SU-DHL-6 (cell line): ENCODE data around the gene KLHL29.

Source experiments
- H2AFZ ChIP-seq: fragments of 200-600 bp; sonication (generic); 2 replicates; pipeline ENCODE4 v1.6.1; 2014; ENCODE audit warnings: low read depth, mild to moderate bottlenecking, moderate library complexity, mixed read lengths, antibody characterized with exemption, low read length; ENCODE audit not compliant: severe bottlenecking
- H3F3A ChIP-seq: fragments of 200-600 bp; shearing (Covaris generic); 2 replicates; pipeline ENCODE4 v1.6.0; 2016; ENCODE audit warnings: antibody characterized with exemption, mild to moderate bottlenecking; ENCODE audit not compliant: insufficient read depth
- H3K27ac ChIP-seq: fragments of 200-600 bp; sonication (generic); 2 replicates; pipeline ENCODE4 v1.5.1; 2016; ENCODE audit warnings: low read depth, mild to moderate bottlenecking, low read length, moderate library complexity, mixed read lengths
- H3K27me3 ChIP-seq: fragments of 200-600 bp; sonication (generic), shearing (Covaris generic); 2 replicates; pipeline ENCODE4 v1.6.0; 2014; ENCODE audit warnings: mild to moderate bottlenecking, low read length
- H3K36me3 ChIP-seq: fragments of 200-600 bp; sonication (generic); 2 replicates; pipeline ENCODE4 v1.6.1; 2014; ENCODE audit warnings: mild to moderate bottlenecking, low read length, mixed read lengths
- H3K4me2 ChIP-seq: fragments of 300-600, 200-600 bp; shearing (Covaris generic), sonication (generic); 2 replicates; pipeline ENCODE4 v1.6.0; 2014; ENCODE audit warnings: low read length, low read depth, mild to moderate bottlenecking; ENCODE audit not compliant: poor library complexity, severe bottlenecking
- H3K4me3 ChIP-seq: fragments of 200-600 bp; sonication (generic); 2 replicates; pipeline ENCODE4 v1.5.1; 2014; ENCODE audit warnings: antibody characterized with exemption, low read length, mild to moderate bottlenecking, mixed read lengths; ENCODE audit not compliant: insufficient read depth, poor library complexity, severe bottlenecking
- H3K79me2 ChIP-seq: fragments of 200-600 bp; sonication (generic); 2 replicates; pipeline ENCODE4 v1.6.1; 2014; ENCODE audit warnings: mild to moderate bottlenecking, low read length, moderate library complexity; ENCODE audit not compliant: insufficient read depth
- H3K9ac ChIP-seq: fragments of 200-600 bp; sonication (generic); 2 replicates; pipeline ENCODE4 v1.7.0; 2014; ENCODE audit warnings: mild to moderate bottlenecking, low read length
- H3K9me2 ChIP-seq: fragments of 200-600 bp; sonication (generic); replicated peaks from 2 replicates; pipeline ENCODE4 v1.6.1; 2014; ENCODE audit warnings: low read length; ENCODE audit not compliant: insufficient read depth
- H3K9me3 ChIP-seq: fragments of 200-600 bp; sonication (generic); 2 replicates; pipeline ENCODE4 v1.6.1; 2014; ENCODE audit warnings: low read length, mixed read lengths; ENCODE audit not compliant: insufficient read depth
- H4K20me1 ChIP-seq: fragments of 200-600 bp; sonication (generic); 2 replicates; pipeline ENCODE4 v1.6.1; 2014; ENCODE audit warnings: low read depth, mild to moderate bottlenecking, antibody characterized with exemption, low read length, moderate library complexity, mixed read lengths
- CTCF ChIP-seq: fragments of 200-600 bp; sonication (generic); IDR thresholded peaks from one replicate; pipeline ENCODE4 v1.5.1; 2017; ENCODE audit warnings: antibody characterized with exemption, mild to moderate bottlenecking, low read length, moderate library complexity; ENCODE audit not compliant: insufficient read depth, poor library complexity, severe bottlenecking
- EZH2phosphoT487 ChIP-seq: fragments of 200-600 bp; sonication (generic), shearing (Covaris generic); conservative IDR thresholded peaks from 2 replicates; pipeline ENCODE4 v1.6.1; 2018; ENCODE audit warnings: mild to moderate bottlenecking, antibody characterized with exemption, low read length, moderate library complexity, mixed read lengths

KLHL29 gene

DNA sequence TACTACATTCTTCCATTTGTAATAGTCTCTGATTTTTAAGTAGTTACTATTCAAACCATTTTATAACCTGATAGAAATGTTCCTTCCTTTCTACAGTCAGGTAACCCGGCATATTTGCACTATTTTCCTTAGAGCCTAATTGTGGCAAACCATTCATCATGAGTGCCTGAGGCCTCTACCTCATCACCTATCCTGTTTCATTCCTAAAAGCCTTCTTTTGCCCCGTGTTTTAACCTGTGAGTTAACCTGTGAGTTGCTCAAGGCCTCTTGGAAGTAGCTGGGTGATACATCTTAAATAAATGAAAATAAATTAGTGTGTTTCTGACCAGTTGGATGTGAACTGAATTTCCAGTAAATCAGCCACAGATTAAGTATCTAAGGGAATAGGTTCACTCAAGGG lies 6.5 kb upstream of the KLHL29 start:
- Histone ChIP-seq H2AFZ (no peak overlapping the region), H3K79me2 (no peaks in the 10 kb centered on the region), H3K9ac (no peak overlapping the region), H3K27ac (no peak overlapping the region), H3K9me2 (no peaks in the 10 kb centered on the region), H3K9me3 (0 out of 2 replicates have a peak, but pooled peaks cover 4% of the 10 kb centered on the region), H3F3A (no peaks in the 10 kb centered on the region), H3K4me3 (no peak overlapping the region), H3K27me3 (no peaks in the 10 kb centered on the region), H3K36me3 (no peaks in the 10 kb centered on the region), H3K4me2 (no peak overlapping the region), H4K20me1 (no peaks in the 10 kb centered on the region)
- TF ChIP-seq EZH2phosphoT487 (no peak), CTCF (no peak)

- Histone ChIP-seq H3K27me3 (no peaks in the 10 kb centered on the region), H3K9me2 (no peaks in the 10 kb centered on the region), H3K27ac (no peak overlapping the region), H3K9ac (no peak overlapping the region), H4K20me1 (no peaks in the 10 kb centered on the region), H3K4me3 (no peak overlapping the region), H2AFZ (no peak overlapping the region), H3K4me2 (no peak overlapping the region), H3F3A (no peaks in the 10 kb centered on the region), H3K9me3 (0 out of 2 replicates have a peak, but pooled peaks cover 4% of the 10 kb centered on the region), H3K36me3 (no peaks in the 10 kb centered on the region), H3K79me2 (no peaks in the 10 kb centered on the region)
- TF ChIP-seq CTCF (no peak), EZH2phosphoT487 (no peak)
Observed at GRCh38 chr2:23379220-23379695, 5.7 kb upstream of the KLHL29 start.

- Histone ChIP-seq H4K20me1 (no peaks in the 10 kb centered on the region), H3K9ac (no peak overlapping the region), H3K4me3 (no peak overlapping the region), H2AFZ (no peak overlapping the region), H3K4me2 (no peak overlapping the region), H3K27ac (no peak overlapping the region), H3F3A (no peaks in the 10 kb centered on the region), H3K36me3 (no peaks in the 10 kb centered on the region), H3K79me2 (no peaks in the 10 kb centered on the region), H3K27me3 (no peaks in the 10 kb centered on the region), H3K9me2 (no peaks in the 10 kb centered on the region), H3K9me3 (0 out of 2 replicates have a peak, but pooled peaks cover 4% of the 10 kb centered on the region)
- no peak for TF ChIP-seq EZH2phosphoT487
- no peak for TF ChIP-seq CTCF
Observed at GRCh38 chr2:23380562-23381065, 4.4 kb upstream of the KLHL29 start.
